A673 (cell line): Measurements from ENCODE around the gene C4BPA. TPM values are rescaled to one million over a fixed set of nuclear protein-coding genes. Genes with fewer than 3 reads are reported as not detected.

Experiments
- BruUV-seq: library from RNA; stranded (reverse); fragments of 400-500 nt; replicated peaks from 2 replicates; lab custom pipeline; 2021; lab: Mats Ljungman, UMichigan
- CTCF ChIA-PET: fragments of 300-600 bp; sonication (Branson Sonifier 250); formaldehyde crosslinking; loops from one replicate; lab custom pipeline; 2022; ENCODE audit warnings: antibody characterized with exemption; lab: Charles Lee
- POLR2A ChIA-PET: fragments of 300-600 bp; sonication (Branson Sonifier 250); formaldehyde crosslinking; loops from one replicate; lab custom pipeline; 2022; ENCODE audit warnings: antibody characterized with exemption; ENCODE audit not compliant: low non-redundant PET; lab: Charles Lee
- DNase-seq: peaks from one replicate; pipeline ENCODE4 v3.0.0-alpha.2; 2015; ENCODE audit warnings: low spot score
- H3K27ac ChIP-seq: fragments of 200-600 bp; sonication (generic); 2 replicates; pipeline ENCODE4 v1.5.1; 2016; ENCODE audit warnings: mixed run types, low read depth, mild to moderate bottlenecking, mixed read lengths, antibody characterized with exemption, low read length; ENCODE audit not compliant: poor library complexity, severe bottlenecking
- H3K27me3 ChIP-seq: fragments of 200-600 bp; sonication (generic); replicated peaks from 2 replicates; pipeline ENCODE4 v1.6.1; 2017; ENCODE audit warnings: mixed run types, low read depth, mild to moderate bottlenecking, mixed read lengths, antibody characterized with exemption, low read length; ENCODE audit not compliant: insufficient read depth, poor library complexity
- H3K36me3 ChIP-seq: fragments of 200-600 bp; sonication (generic); 2 replicates; pipeline ENCODE4 v1.6.1; 2016; ENCODE audit warnings: mixed run types, mild to moderate bottlenecking, mixed read lengths, antibody characterized with exemption, low read length; ENCODE audit not compliant: insufficient read depth, poor library complexity, severe bottlenecking
- H3K4me1 ChIP-seq: fragments of 200-600 bp; sonication (generic); 2 replicates; pipeline ENCODE4 v1.6.1; 2017; ENCODE audit warnings: mixed run types, mild to moderate bottlenecking, mixed read lengths, antibody characterized with exemption, low read length; ENCODE audit not compliant: insufficient read depth, poor library complexity, severe bottlenecking
- H3K4me3 ChIP-seq: fragments of 200-600 bp; sonication (generic); 2 replicates; pipeline ENCODE4 v1.5.1; 2016; ENCODE audit warnings: low read depth, mixed run types, mild to moderate bottlenecking, mixed read lengths, low read length; ENCODE audit not compliant: poor library complexity, severe bottlenecking
- H3K9me3 ChIP-seq: fragments of 200-600 bp; sonication (generic); 2 replicates; pipeline ENCODE4 v1.6.1; 2016; ENCODE audit warnings: mixed run types, low read depth, mild to moderate bottlenecking, mixed read lengths, antibody characterized with exemption, low read length; ENCODE audit not compliant: poor library complexity, severe bottlenecking
- EZH2 ChIP-seq: fragments of 200-600 bp; sonication (generic); IDR thresholded peaks from 2 replicates; pipeline ENCODE4 v1.6.1; 2017; ENCODE audit warnings: borderline replicate concordance, low read depth, mild to moderate bottlenecking, mixed read lengths, antibody characterized with exemption, low read length; ENCODE audit not compliant: poor library complexity, severe bottlenecking
- intact Hi-C: fragments of 100-400 bp; cut with micrococcal nuclease; formaldehyde crosslinking; loops from one replicate; pipeline ENCODE4 v1.10.0; 2022; ENCODE audit not compliant: unreplicated experiment
- total RNA-seq: library from RNA; stranded (reverse); gene quantifications from 2 replicates; pipeline ENCODE4 v1.2.3, GENCODE V29; 2021
- TF ChIP-seq, protein P1 (sequence below): fragments of 300-800, 200-600 bp; sonication (generic); conservative IDR thresholded peaks from 2 replicates; pipeline ENCODE4 v1.5.1; 2017; ENCODE audit warnings: low read depth, mild to moderate bottlenecking, antibody characterized with exemption, low read length, moderate library complexity, mixed read lengths

Gene C4BPA
- total RNA-seq, 1 experiment from 2014 or later: not detected

DNA sequence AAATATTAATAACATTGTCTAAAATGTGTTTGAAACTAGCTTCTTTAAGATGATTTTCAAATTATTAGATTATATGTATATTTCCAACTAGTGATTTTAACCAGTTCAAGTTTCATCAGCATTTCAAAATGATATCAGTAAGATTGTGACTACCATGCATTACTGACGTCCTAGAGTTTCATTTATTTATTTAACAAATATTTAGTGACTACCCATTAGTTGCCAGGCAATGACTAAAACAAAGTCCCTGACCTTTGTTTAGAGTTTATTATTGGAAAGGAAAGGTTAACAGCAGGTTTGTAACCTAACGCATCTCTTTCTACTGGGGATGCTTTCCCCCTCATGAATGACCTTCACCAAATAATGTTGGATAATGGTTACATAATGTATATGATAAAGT is 22.9 kb upstream of the C4BPA start:
- POLR2A ChIA-PET: no interaction called here
- Histone ChIP-seq H3K9me3 (no peaks in the 10 kb centered on the region), H3K27ac (no peak overlapping the region), H3K4me3 (no peak overlapping the region), H3K4me1 (no peaks in the 10 kb centered on the region), H3K27me3 (peaks cover 15% of the 10 kb centered on the region), H3K36me3 (no peaks in the 10 kb centered on the region)
- no TSS peak for BruUV-seq
- no peak for DNase-seq
- intact Hi-C loops: no loop called here
- CTCF ChIA-PET: no interaction called here
- no peak for TF ChIP-seq EZH2
- TF ChIP-seq, protein P1, sequence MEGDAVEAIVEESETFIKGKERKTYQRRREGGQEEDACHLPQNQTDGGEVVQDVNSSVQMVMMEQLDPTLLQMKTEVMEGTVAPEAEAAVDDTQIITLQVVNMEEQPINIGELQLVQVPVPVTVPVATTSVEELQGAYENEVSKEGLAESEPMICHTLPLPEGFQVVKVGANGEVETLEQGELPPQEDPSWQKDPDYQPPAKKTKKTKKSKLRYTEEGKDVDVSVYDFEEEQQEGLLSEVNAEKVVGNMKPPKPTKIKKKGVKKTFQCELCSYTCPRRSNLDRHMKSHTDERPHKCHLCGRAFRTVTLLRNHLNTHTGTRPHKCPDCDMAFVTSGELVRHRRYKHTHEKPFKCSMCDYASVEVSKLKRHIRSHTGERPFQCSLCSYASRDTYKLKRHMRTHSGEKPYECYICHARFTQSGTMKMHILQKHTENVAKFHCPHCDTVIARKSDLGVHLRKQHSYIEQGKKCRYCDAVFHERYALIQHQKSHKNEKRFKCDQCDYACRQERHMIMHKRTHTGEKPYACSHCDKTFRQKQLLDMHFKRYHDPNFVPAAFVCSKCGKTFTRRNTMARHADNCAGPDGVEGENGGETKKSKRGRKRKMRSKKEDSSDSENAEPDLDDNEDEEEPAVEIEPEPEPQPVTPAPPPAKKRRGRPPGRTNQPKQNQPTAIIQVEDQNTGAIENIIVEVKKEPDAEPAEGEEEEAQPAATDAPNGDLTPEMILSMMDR: no peak

DNA sequence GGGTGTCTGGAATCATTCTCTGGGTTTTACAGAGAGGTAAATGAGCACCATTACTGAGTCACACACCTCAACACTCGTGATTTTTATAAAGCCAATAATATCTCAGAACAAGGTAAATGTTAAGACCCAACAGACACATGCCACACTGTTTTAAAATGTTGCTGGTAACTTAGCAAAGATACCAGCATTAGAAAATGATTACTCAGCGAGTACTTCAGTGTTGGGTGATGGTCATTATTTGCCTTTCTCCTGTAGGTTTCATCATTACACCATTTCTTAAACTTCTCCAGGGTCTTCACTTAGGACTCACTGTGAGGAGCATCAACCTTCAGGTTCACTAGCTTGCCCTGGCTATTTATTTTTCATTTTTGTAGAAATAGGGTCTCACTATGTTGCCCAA is 22.2 kb upstream of the C4BPA start:
- Histone ChIP-seq H3K27me3 (peaks cover 23% of the 10 kb centered on the region), H3K9me3 (no peaks in the 10 kb centered on the region), H3K4me3 (no peak overlapping the region), H3K4me1 (no peaks in the 10 kb centered on the region), H3K36me3 (no peaks in the 10 kb centered on the region), H3K27ac (no peak overlapping the region)
- intact Hi-C loops: no loop called here
- no peak for DNase-seq
- POLR2A ChIA-PET: no interaction called here
- CTCF ChIA-PET: no interaction called here
- TF ChIP-seq EZH2: no peak
- TF ChIP-seq, protein P1: no peak
- no TSS peak for BruUV-seq

DNA sequence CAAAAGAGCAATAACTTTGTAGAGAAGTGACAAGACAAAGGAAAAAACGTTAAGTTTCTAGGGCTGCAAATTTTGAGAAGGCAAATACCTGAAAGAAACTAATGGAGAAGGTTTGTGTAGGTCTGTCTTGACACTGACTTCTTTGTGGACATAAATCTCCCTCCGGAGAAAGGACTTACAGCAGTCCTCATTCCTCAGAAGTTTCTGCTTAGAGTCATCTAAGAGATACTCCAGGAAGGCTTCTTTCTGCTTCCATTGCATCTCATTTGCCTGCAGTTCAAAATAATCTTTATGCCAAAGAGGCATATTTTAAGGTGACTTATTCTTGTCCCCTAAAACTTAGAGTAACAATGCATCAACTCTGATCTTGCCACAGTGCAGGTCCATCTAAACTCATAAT is 19.8 kb upstream of the C4BPA start:
- H3K4me3 ChIP-seq: no peak overlapping the region
- no peak for DNase-seq
- ChIA-PET POLR2A (no interaction called here), CTCF (interaction anchor here (0.6 to 1.8 kb wide), 5 partner anchors 112 to 415 kb away, joined by 3 to 16 read pairs (median 3); no protein-coding TSS in a partner anchor)
- no peak overlapping the region for H3K27ac ChIP-seq
- H3K4me1 ChIP-seq: no peaks in the 10 kb centered on the region
- no peaks in the 10 kb centered on the region for H3K36me3 ChIP-seq
- H3K9me3 ChIP-seq: no peaks in the 10 kb centered on the region
- TF ChIP-seq, protein P1: no peak
- no peak for TF ChIP-seq EZH2
- intact Hi-C loops: loop anchor here (1.0 kb wide), 2 partner anchors 321 to 415 kb away; no protein-coding TSS in a partner anchor
- H3K27me3 ChIP-seq: peaks cover 31% of the 10 kb centered on the region
- BruUV-seq: no TSS peak
